Panc1 (cell line): ENCODE data around the gene ZDHHC14. TPM values are rescaled to one million over a fixed set of nuclear protein-coding genes. Genes with fewer than 3 reads are reported as not detected.

Experiments used
- ATAC-seq: fragments of 200-7000 bp; cut with Tn5 transposase; 2 replicates; pipeline ENCODE4 v1.9.1; 2020; ENCODE audit warnings: mild to moderate bottlenecking, moderate library complexity
- BruUV-seq: library from RNA; stranded (reverse); fragments of 400-500 nt; replicated peaks from 2 replicates; lab custom pipeline; 2021; lab: Mats Ljungman, UMichigan
- CTCF ChIA-PET: fragments of 300-600 bp; sonication (Branson Sonifier 250); formaldehyde crosslinking; loops from one replicate; lab custom pipeline; 2022; ENCODE audit warnings: antibody characterized with exemption; lab: Charles Lee
- POLR2A ChIA-PET: fragments of 300-600 bp; sonication (Branson Sonifier 250); formaldehyde crosslinking; loops from one replicate; lab custom pipeline; 2022; ENCODE audit warnings: antibody characterized with exemption; lab: Charles Lee
- DNase-seq: peaks from one replicate; pipeline ENCODE4 v3.0.0-alpha.2; 2010; ENCODE audit warnings: low read depth, low spot score
- H3K27ac ChIP-seq: 2 replicates; pipeline ENCODE4 v1.5.1; 2011; ENCODE audit warnings: mild to moderate bottlenecking, low read length, inconsistent platforms
- H3K27me3 ChIP-seq: fragments of 200-500 bp; sonication (Bioruptor generic); 2 replicates; pipeline ENCODE4 v1.6.0; 2014; ENCODE audit warnings: low read length, inconsistent platforms; ENCODE audit not compliant: control insufficient read depth, insufficient read depth
- H3K36me3 ChIP-seq: fragments of 200-500 bp; sonication (Bioruptor generic); 2 replicates; pipeline ENCODE4 v1.5.1; 2014; ENCODE audit warnings: inconsistent platforms, mild to moderate bottlenecking, low read length, moderate library complexity; ENCODE audit not compliant: control insufficient read depth, insufficient read depth
- H3K4me1 ChIP-seq: 2 replicates; pipeline ENCODE4 v1.5.1; 2011; ENCODE audit warnings: inconsistent platforms, mild to moderate bottlenecking, low read length, moderate library complexity; ENCODE audit not compliant: control insufficient read depth, insufficient read depth
- H3K4me3 ChIP-seq, 2 experiments: 2 replicates each; pipeline ENCODE4 v1.5.1; 2011 to 2012; ENCODE audit warnings: low read depth in 2 of 2, low read length in 2 of 2, mild to moderate bottlenecking in 2 of 2, inconsistent platforms in 1 of 2, moderate library complexity in 1 of 2
- H3K9me3 ChIP-seq: fragments of 200-500 bp; sonication (Bioruptor generic); 2 replicates; pipeline ENCODE4 v1.5.1; 2014; ENCODE audit warnings: low read depth, mild to moderate bottlenecking, inconsistent platforms, low read length, moderate library complexity; ENCODE audit not compliant: control insufficient read depth, insufficient read depth
- POLR2AphosphoS5 ChIP-seq: IDR thresholded peaks from 2 replicates; pipeline ENCODE4 v1.6.1; 2012; ENCODE audit warnings: mild to moderate bottlenecking, low read depth, low read length, moderate library complexity
- SIN3A ChIP-seq: IDR thresholded peaks from 2 replicates; pipeline ENCODE4 v1.6.1; 2012; ENCODE audit warnings: low read depth, mild to moderate bottlenecking, low read length, moderate library complexity, borderline replicate concordance; ENCODE audit not compliant: insufficient read depth
- TCF7L2 ChIP-seq: IDR thresholded peaks from 2 replicates; pipeline ENCODE4 v1.6.1; 2011; ENCODE audit warnings: mild to moderate bottlenecking, low read depth, low read length, inconsistent platforms
- in situ Hi-C: cut with HindIII; loops from 2 replicates; pipeline ENCODE4 v1.10.0; 2016; ENCODE audit warnings: low sequenced_read_pairs, low pct_unique_long_range_greater_than_20kb
- intact Hi-C: fragments of 100-400 bp; cut with micrococcal nuclease; formaldehyde crosslinking; loops from one replicate; pipeline ENCODE4 v1.10.0; 2022; ENCODE audit not compliant: unreplicated experiment
- total RNA-seq: library from RNA; stranded (reverse); gene quantifications from one replicate; pipeline ENCODE4 v1.2.1, GENCODE V29; 2021; ENCODE audit not compliant: unreplicated experiment
- TF ChIP-seq, protein P1 (sequence below), 2 experiments: IDR thresholded peaks; 2 replicates each; pipeline ENCODE4 v1.6.1; 2011 to 2012; ENCODE audit warnings: low read depth in 2 of 2, control low read depth in 1 of 2, low read length in 1 of 2, mild to moderate bottlenecking in 1 of 2, moderate library complexity in 1 of 2; ENCODE audit not compliant: insufficient read depth in 1 of 2
- TF ChIP-seq, protein P2 (sequence below): fragments of 450-650 bp; IDR thresholded peaks from 2 replicates; pipeline ENCODE4 v1.5.1; 2017; ENCODE audit warnings: mild to moderate bottlenecking

The ZDHHC14 gene
- total RNA-seq, 1 experiment from 2014 or later: 19.9 TPM

DNA sequence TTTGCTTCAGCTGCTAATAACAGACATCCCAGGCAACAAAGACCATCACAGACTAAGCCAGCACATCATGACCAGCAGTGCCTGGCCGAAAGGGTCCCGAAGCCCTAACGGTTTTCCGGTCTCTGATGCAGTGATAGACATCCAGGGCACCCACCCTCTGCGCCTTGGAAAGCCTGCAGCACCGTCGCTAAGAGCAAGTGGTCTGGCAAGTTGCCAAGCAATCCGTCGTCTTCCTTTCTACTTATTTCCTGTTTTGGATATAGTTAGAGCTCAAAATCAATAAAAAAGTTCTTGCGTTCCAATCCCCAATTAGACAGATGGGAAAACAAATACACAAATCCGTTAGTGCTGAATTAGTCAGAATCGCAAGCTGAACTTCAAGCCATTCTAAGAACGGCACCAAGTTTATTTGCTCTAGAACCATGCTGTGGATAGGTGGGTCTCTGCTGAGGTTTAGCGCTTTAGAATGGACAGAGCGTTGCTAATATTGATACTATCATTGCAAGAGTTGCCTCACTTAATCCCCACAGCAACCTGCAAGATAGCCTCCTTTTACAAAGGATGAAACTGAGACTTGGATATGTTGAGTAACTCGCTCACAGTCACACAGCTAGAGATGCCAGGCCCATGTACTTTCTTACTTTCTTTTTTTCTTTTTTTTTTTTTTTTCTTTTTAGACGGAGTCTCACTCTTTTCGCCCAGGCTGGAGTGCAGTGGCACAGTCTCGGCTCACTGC lies 278.7 kb downstream of the ZDHHC14 start:
- intact Hi-C loops: no loop called here
- in situ Hi-C loops: loop anchor here (25.0 kb wide), 1 partner anchor 347 kb away; the partner anchor contains the start of gene TMEM242

DNA sequence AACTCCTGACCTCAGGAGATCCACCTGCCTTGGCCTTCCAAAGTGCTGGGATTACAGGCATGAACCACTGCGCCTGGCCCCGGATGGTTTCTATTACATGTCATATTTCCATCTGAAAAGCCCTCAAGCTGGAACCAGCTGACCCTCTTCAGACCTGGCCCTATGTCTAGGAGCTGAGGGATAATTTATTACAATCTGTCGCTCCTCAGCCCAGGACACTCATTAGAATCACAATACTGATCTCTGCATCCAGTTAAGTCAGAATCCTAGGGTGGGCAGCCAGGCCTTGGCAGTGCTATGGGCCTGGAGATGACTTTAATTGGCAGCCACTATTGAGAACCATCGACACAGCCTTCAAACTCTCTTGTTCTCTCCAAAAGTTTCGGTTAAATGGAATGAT lies 279.4 kb downstream of the ZDHHC14 start:
- in situ Hi-C loops (loop anchor here (25.0 kb wide), 1 partner anchor 348 kb away; the partner anchor contains the start of gene TMEM242), intact Hi-C loops (no loop called here)
- Histone ChIP-seq H3K9me3 (no peaks in the 10 kb centered on the region), H3K27ac (no peak overlapping the region), H3K4me1 (no peaks in the 10 kb centered on the region), H3K27me3 (no peaks in the 10 kb centered on the region), H3K4me3 (no peak overlapping the region), H3K36me3 (no peaks in the 10 kb centered on the region)
- TF ChIP-seq TCF7L2 (no peak), SIN3A (no peak), POLR2AphosphoS5 (no peak)
- TF ChIP-seq, protein P1, sequence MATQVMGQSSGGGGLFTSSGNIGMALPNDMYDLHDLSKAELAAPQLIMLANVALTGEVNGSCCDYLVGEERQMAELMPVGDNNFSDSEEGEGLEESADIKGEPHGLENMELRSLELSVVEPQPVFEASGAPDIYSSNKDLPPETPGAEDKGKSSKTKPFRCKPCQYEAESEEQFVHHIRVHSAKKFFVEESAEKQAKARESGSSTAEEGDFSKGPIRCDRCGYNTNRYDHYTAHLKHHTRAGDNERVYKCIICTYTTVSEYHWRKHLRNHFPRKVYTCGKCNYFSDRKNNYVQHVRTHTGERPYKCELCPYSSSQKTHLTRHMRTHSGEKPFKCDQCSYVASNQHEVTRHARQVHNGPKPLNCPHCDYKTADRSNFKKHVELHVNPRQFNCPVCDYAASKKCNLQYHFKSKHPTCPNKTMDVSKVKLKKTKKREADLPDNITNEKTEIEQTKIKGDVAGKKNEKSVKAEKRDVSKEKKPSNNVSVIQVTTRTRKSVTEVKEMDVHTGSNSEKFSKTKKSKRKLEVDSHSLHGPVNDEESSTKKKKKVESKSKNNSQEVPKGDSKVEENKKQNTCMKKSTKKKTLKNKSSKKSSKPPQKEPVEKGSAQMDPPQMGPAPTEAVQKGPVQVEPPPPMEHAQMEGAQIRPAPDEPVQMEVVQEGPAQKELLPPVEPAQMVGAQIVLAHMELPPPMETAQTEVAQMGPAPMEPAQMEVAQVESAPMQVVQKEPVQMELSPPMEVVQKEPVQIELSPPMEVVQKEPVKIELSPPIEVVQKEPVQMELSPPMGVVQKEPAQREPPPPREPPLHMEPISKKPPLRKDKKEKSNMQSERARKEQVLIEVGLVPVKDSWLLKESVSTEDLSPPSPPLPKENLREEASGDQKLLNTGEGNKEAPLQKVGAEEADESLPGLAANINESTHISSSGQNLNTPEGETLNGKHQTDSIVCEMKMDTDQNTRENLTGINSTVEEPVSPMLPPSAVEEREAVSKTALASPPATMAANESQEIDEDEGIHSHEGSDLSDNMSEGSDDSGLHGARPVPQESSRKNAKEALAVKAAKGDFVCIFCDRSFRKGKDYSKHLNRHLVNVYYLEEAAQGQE (IDR thresholded peaks at IDR 0.05; ENCODE audit: insufficient read depth in 1 of 2, low read depth in 2 of 2, low read length in 1 of 2): no peak
- no peak for DNase-seq
- POLR2A ChIA-PET: no interaction called here
- CTCF ChIA-PET: no interaction called here
- BruUV-seq: no TSS peak
- no peak for ATAC-seq

More for the DNA sequence above, 278.7 kb downstream of the ZDHHC14 start:
- POLR2A ChIA-PET: no interaction called here
- BruUV-seq: no TSS peak
- no peaks in the 10 kb centered on the region for H3K4me1 ChIP-seq
- no peak for DNase-seq
- TF ChIP-seq, protein P1 (IDR thresholded peaks at IDR 0.05; ENCODE audit: insufficient read depth in 1 of 2, low read depth in 2 of 2, low read length in 1 of 2): no peak
- no peak for TF ChIP-seq TCF7L2
- no peak for TF ChIP-seq POLR2AphosphoS5
- TF ChIP-seq, protein P2, sequence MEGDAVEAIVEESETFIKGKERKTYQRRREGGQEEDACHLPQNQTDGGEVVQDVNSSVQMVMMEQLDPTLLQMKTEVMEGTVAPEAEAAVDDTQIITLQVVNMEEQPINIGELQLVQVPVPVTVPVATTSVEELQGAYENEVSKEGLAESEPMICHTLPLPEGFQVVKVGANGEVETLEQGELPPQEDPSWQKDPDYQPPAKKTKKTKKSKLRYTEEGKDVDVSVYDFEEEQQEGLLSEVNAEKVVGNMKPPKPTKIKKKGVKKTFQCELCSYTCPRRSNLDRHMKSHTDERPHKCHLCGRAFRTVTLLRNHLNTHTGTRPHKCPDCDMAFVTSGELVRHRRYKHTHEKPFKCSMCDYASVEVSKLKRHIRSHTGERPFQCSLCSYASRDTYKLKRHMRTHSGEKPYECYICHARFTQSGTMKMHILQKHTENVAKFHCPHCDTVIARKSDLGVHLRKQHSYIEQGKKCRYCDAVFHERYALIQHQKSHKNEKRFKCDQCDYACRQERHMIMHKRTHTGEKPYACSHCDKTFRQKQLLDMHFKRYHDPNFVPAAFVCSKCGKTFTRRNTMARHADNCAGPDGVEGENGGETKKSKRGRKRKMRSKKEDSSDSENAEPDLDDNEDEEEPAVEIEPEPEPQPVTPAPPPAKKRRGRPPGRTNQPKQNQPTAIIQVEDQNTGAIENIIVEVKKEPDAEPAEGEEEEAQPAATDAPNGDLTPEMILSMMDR: no peak
- no peak for TF ChIP-seq SIN3A
- H3K27me3 ChIP-seq: no peaks in the 10 kb centered on the region
- no peaks in the 10 kb centered on the region for H3K9me3 ChIP-seq
- H3K4me3 ChIP-seq: no peak overlapping the region
- no peak for ATAC-seq
- H3K36me3 ChIP-seq: no peaks in the 10 kb centered on the region
- H3K27ac ChIP-seq: no peak overlapping the region
- CTCF ChIA-PET: no interaction called here
